Gastrocnemius medialis (tissue), 4 donors: ENCODE measurements around the gene SV2C. TPM values are rescaled to one million over a fixed set of nuclear protein-coding genes. Genes with fewer than 3 reads are reported as not detected.

Source experiments
- ATAC-seq, 2 donors: fragments of 150-250 bp; one replicate each; pipeline ENCODE4 v1.9.1; 2016
- DNase-seq, 2 donors: peaks; one replicate each; pipeline ENCODE4 v3.0.0-alpha.2; 2019
- H3K27ac ChIP-seq, 4 donors: fragments of 200-600 bp; sonication (generic); 1 replicate in 1 of 4; 2 replicates in 3 of 4; pipeline ENCODE4 v1.5.1; 2016 to 2018; ENCODE audit warnings: mild to moderate bottlenecking in 2 of 4, moderate library complexity in 1 of 4
- H3K27me3 ChIP-seq, 3 donors: fragments of 200-600 bp; sonication (generic) in 2 of 3; 1 replicate in 1 of 3; 2 replicates in 2 of 3; pipeline versions ENCODE4 v1.5.1 to v1.6.0; 2016 to 2019; ENCODE audit warnings: mild to moderate bottlenecking in 1 of 3, moderate library complexity in 1 of 3
- H3K36me3 ChIP-seq, 2 donors: fragments of 200-600 bp; sonication (generic) in 1 of 2; one replicate each; pipeline ENCODE4 v1.5.1; 2017 to 2018
- H3K4me1 ChIP-seq, 2 donors: fragments of 200-600 bp; sonication (generic) in 1 of 2; one replicate each; pipeline ENCODE4 v1.5.1; 2016 to 2017; ENCODE audit warnings: mild to moderate bottlenecking in 2 of 2
- H3K4me3 ChIP-seq, 4 donors: fragments of 200-600 bp; sonication (generic) in 3 of 4; 1 replicate in 1 of 4; 2 replicates in 3 of 4; pipeline ENCODE4 v1.5.1; 2016 to 2019; ENCODE audit warnings: mild to moderate bottlenecking in 2 of 4
- H3K9me3 ChIP-seq, 3 donors: fragments of 200-600 bp; sonication (generic) in 2 of 3; 1 replicate in 1 of 3; 2 replicates in 2 of 3; pipeline ENCODE4 v1.5.1; 2016 to 2019
- POLR2A ChIP-seq, 2 donors: fragments of 450-650 bp; IDR thresholded peaks; one replicate each; pipeline ENCODE4 v1.6.1; 2017; ENCODE audit warnings: antibody characterized with exemption in 2 of 2, mild to moderate bottlenecking in 2 of 2, moderate library complexity in 2 of 2
- in situ Hi-C, 4 donors: fragments of 200-750 bp; cut with MboI; loops; one replicate each; pipeline versions ENCODE4 v1.15.0 to v1.8.0; 2017; ENCODE audit warnings: low sequenced_read_pairs in 4 of 4
- intact Hi-C: fragments of 100-400 bp; cut with DNase I; formaldehyde crosslinking; loops from one replicate; pipeline ENCODE4 v1.15.1; 2023; ENCODE audit warnings: low total_unique reads
- total RNA-seq, 4 donors: library from RNA; depleted of rRNA; stranded (reverse); fragments of >200 nt; gene quantifications; one replicate each; pipeline versions ENCODE4 v1.1.0 to v1.2.3, GENCODE V29; 2016
- TF ChIP-seq, protein P1 (sequence below), 5 experiments: fragments of 450-650 bp in 3 of 5; fragments of 200-600 bp in 2 of 5; sonication (generic) in 2 of 5; IDR thresholded peaks in 4 of 5; conservative IDR thresholded peaks in 1 of 5; 1 replicate in 4 of 5; 2 replicates in 1 of 5; pipeline ENCODE4 v1.5.1; 2016 to 2019; ENCODE audit warnings: antibody characterized with exemption in 5 of 5, mild to moderate bottlenecking in 3 of 5, moderate library complexity in 3 of 5

The SV2C gene
- total RNA-seq, 4 donors from 2014 or later: not detected

DNA sequence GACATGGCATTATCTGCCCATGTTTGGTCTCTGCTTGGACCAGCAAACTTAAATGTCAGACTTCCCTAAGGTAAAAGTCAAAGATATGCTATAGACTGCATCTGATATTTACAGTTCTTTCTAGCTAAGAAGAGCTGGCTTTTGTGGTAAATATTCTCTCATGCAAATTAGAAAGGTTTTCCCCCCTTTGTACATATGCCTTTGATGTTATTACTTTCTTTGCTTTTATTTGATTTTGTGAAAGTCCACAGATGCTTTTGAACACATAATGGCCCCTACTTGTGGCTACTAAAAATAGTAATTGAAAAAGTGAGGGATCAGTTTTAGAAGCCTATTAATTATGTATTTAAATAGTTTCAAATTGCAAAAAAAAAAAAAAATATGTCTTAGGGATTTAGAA is 104.2 kb downstream of the SV2C start:
- ATAC-seq (no peak), DNase-seq (no peak)
- Histone ChIP-seq H3K4me3 (no peak overlapping the region), H3K27ac (no peak overlapping the region), H3K27me3 (no peaks in the 10 kb centered on the region), H3K36me3 (no peaks in the 10 kb centered on the region), H3K4me1 (no peaks in the 10 kb centered on the region), H3K9me3 (no peaks in the 10 kb centered on the region)
- intact Hi-C loops (no loop called here), in situ Hi-C loops (no loop called here)
- TF ChIP-seq, protein P1, sequence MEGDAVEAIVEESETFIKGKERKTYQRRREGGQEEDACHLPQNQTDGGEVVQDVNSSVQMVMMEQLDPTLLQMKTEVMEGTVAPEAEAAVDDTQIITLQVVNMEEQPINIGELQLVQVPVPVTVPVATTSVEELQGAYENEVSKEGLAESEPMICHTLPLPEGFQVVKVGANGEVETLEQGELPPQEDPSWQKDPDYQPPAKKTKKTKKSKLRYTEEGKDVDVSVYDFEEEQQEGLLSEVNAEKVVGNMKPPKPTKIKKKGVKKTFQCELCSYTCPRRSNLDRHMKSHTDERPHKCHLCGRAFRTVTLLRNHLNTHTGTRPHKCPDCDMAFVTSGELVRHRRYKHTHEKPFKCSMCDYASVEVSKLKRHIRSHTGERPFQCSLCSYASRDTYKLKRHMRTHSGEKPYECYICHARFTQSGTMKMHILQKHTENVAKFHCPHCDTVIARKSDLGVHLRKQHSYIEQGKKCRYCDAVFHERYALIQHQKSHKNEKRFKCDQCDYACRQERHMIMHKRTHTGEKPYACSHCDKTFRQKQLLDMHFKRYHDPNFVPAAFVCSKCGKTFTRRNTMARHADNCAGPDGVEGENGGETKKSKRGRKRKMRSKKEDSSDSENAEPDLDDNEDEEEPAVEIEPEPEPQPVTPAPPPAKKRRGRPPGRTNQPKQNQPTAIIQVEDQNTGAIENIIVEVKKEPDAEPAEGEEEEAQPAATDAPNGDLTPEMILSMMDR (IDR thresholded peaks at IDR 0.05 in 4 of 5, conservative IDR thresholded peaks at IDR 0.05 in 1 of 5): no peak
- TF ChIP-seq POLR2A (IDR thresholded peaks at IDR 0.05): no peak

DNA sequence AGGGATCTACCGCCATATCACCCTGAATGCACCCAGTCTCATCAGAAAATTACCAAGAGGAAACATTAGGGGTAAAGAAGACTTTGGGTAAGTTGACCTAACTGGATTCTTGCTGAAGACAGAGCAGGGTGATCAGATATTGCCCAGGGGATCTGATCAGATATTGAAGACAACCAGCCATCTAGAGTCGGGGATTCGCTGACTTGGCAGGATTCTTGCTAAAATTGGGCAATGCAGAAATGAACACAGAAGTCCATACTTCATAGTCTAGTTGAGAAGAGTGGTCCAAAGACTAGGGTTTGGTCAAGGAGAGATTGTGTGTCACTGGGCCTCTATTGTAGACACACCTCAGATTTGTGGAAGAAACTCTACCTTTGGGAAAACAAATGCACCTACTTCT is 107.2 kb downstream of the SV2C start:
- no peaks in the 10 kb centered on the region for H3K36me3 ChIP-seq
- H3K4me1 ChIP-seq: no peaks in the 10 kb centered on the region
- in situ Hi-C loops: no loop called here
- intact Hi-C loops: no loop called here
- TF ChIP-seq POLR2A (IDR thresholded peaks at IDR 0.05): no peak
- TF ChIP-seq, protein P1 (IDR thresholded peaks at IDR 0.05 in 4 of 5, conservative IDR thresholded peaks at IDR 0.05 in 1 of 5): no peak
- H3K4me3 ChIP-seq: no peak overlapping the region
- H3K9me3 ChIP-seq: no peaks in the 10 kb centered on the region
- H3K27me3 ChIP-seq: no peaks in the 10 kb centered on the region
- DNase-seq (no peak), ATAC-seq (no peak)
- H3K27ac ChIP-seq: no peak overlapping the region

DNA sequence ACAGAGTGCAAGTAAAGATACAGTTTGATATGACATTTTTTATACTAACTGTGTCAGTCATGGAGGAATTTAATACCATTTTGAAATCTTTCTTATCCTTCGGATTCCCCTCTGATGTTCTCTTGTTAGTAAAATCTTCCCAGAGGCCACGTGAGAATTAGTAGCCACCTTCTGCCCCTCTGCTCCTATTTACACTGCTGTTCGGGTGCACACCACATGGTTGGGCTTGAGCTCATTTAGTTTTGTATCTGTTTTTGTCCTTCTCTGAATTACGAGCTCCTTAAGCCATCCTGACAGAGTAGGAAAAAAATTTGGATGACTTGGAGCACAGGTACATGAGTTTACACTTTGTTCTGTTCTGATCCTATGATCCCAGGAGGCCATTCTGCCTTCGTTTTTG is 109.7 kb downstream of the SV2C start:
- DNase-seq (no peak), ATAC-seq (no peak)
- in situ Hi-C loops: no loop called here
- no peak for TF ChIP-seq POLR2A (IDR thresholded peaks at IDR 0.05)
- TF ChIP-seq, protein P1 (IDR thresholded peaks at IDR 0.05 in 4 of 5, conservative IDR thresholded peaks at IDR 0.05 in 1 of 5): no peak
- Histone ChIP-seq H3K4me3 (no peak overlapping the region), H3K27me3 (no peaks in the 10 kb centered on the region), H3K4me1 (no peaks in the 10 kb centered on the region), H3K27ac (no peak overlapping the region), H3K9me3 (no peaks in the 10 kb centered on the region), H3K36me3 (no peaks in the 10 kb centered on the region)
- intact Hi-C loops: no loop called here

- no peak for ATAC-seq
Observed at GRCh38 chr5:76193635-76194034, 110.5 kb downstream of the SV2C start.

DNA sequence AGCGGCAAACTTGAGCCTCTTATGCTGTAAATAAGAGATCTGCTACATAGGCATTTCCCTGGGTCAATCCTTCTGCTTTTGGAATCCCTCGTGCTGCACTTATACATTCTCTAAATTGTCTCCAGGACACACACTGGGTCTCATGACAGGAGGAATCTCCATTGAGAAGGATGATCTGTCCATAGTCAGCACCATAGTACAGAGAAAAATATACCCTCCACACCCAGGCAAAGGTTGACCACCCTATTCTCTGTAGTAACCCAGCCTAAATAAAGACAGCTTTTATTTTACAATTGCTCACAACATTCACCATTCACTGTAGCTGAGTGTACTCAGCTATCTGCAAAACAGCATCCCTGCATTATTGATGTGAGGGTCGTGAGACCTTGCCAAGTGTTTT is 111.2 kb downstream of the SV2C start:
- H3K4me1 ChIP-seq: no peaks in the 10 kb centered on the region
- in situ Hi-C loops (no loop called here), intact Hi-C loops (no loop called here)
- DNase-seq (no peak), ATAC-seq (no peak)
- no peaks in the 10 kb centered on the region for H3K27me3 ChIP-seq
- TF ChIP-seq, protein P1 (IDR thresholded peaks at IDR 0.05 in 4 of 5, conservative IDR thresholded peaks at IDR 0.05 in 1 of 5): no peak
- no peak for TF ChIP-seq POLR2A (IDR thresholded peaks at IDR 0.05)
- H3K4me3 ChIP-seq: no peak overlapping the region
- H3K27ac ChIP-seq: no peak overlapping the region
- H3K9me3 ChIP-seq: no peaks in the 10 kb centered on the region
- H3K36me3 ChIP-seq: no peaks in the 10 kb centered on the region

More at GRCh38 chr5:76193635-76194034, 110.5 kb downstream of the SV2C start:
- Histone ChIP-seq H3K4me3 (no peak overlapping the region), H3K27ac (no peak overlapping the region), H3K36me3 (no peaks in the 10 kb centered on the region), H3K4me1 (no peaks in the 10 kb centered on the region), H3K9me3 (no peaks in the 10 kb centered on the region), H3K27me3 (no peaks in the 10 kb centered on the region)
- intact Hi-C loops (no loop called here), in situ Hi-C loops (no loop called here)
- TF ChIP-seq POLR2A (IDR thresholded peaks at IDR 0.05): no peak
- TF ChIP-seq, protein P1 (IDR thresholded peaks at IDR 0.05 in 4 of 5, conservative IDR thresholded peaks at IDR 0.05 in 1 of 5): no peak
- DNase-seq: no peak
